Adrenal gland (tissue), 12 donors: ENCODE results near the gene TMEM236. TPM values are rescaled to one million over a fixed set of nuclear protein-coding genes. Genes with fewer than 3 reads are reported as not detected.

Source experiments
- DNase-seq, 7 donors: peaks; one replicate each; pipeline ENCODE4 v3.0.0-alpha.2; 2019 to 2020
- H3K27ac ChIP-seq, 5 donors: fragments of 200-600 bp; sonication (generic) in 4 of 5; 1 replicate in 3 of 5; 2 replicates in 2 of 5; pipeline versions ENCODE4 v1.5.1 to v1.8.0; 2016 to 2020; ENCODE audit warnings: mild to moderate bottlenecking in 1 of 5
- H3K27me3 ChIP-seq: fragments of 200-600 bp; 2 replicates; pipeline ENCODE4 v1.8.0; 2021
- H3K36me3 ChIP-seq, 2 donors: fragments of 200-600 bp; replicated peaks in 1 of 2; 1 replicate in 1 of 2; 2 replicates in 1 of 2; pipeline versions ENCODE4 v1.5.1 to v1.8.0; 2018 to 2022
- H3K4me1 ChIP-seq, 2 donors: fragments of 200-600 bp; replicated peaks in 1 of 2; 1 replicate in 1 of 2; 2 replicates in 1 of 2; pipeline versions ENCODE4 v1.5.1 to v1.8.0; 2018 to 2021
- H3K4me3 ChIP-seq, 4 donors: fragments of 200-600 bp; sonication (generic) in 3 of 4; one replicate each; pipeline ENCODE4 v1.5.1; 2016 to 2018
- H3K9me3 ChIP-seq, 3 donors: fragments of 200-600 bp; sonication (generic) in 1 of 3; replicated peaks in 1 of 3; 1 replicate in 2 of 3; 2 replicates in 1 of 3; pipeline versions ENCODE4 v1.5.1 to v1.8.0; 2016 to 2021
- POLR2A ChIP-seq, 2 donors: fragments of 450-650 bp; IDR thresholded peaks; one replicate each; pipeline ENCODE4 v1.6.1; 2017; ENCODE audit warnings: antibody characterized with exemption in 2 of 2, mild to moderate bottlenecking in 2 of 2, moderate library complexity in 1 of 2
- WGBS, 4 donors: extraction: QIAGEN DNeasy Blood & Tissue Kit in 2 of 4; methylation state at CpG; one replicate each; pipeline versions ENCODE4 v1.1.5 to v1.1.7; 2013 to 2017; 5-methylcytosine and 5-hydroxymethylcytosine counted together
- intact Hi-C, 2 donors: fragments of 100-400 bp; cut with DNase I; formaldehyde crosslinking; loops; one replicate each; pipeline versions ENCODE4 v1.14.1 to v1.15.0; 2022 to 2023
- microRNA counts, 2 donors: library from miRNA; unstranded; fragments of <30 nt; microRNA quantifications; one replicate each; lab custom pipeline; 2016
- microRNA-seq, 3 donors: library from miRNA; unstranded; fragments of <30 nt; microRNA quantifications; one replicate each; pipeline ENCODE4, GENCODE V29; 2017 to 2020
- polyA plus RNA-seq, 3 donors: library from polyadenylated mRNA; stranded (reverse); fragments of 200-250 nt in 2 of 3; fragments of 350-450 nt in 1 of 3; fragmentation: Illumina TruSeq in 1 of 3; extraction: RNeasy Lipid Tissue Mini Kit (QIAGEN cat#74804) in 1 of 3; gene quantifications; one replicate each; pipeline ENCODE4 v1.2.3, GENCODE V29; 2013 to 2014
- small RNA-seq, 2 donors: library from RNA; depleted of rRNA; stranded (forward); fragments of <200 nt; gene quantifications; one replicate each; pipeline ENCODE3, GENCODE V24; 2016
- total RNA-seq, 9 donors: library from RNA; depleted of rRNA in 4 of 9; stranded (reverse); fragments of >200 nt in 4 of 9; fragments of 120-200 nt in 1 of 9; fragmentation: NEBNext Ultra II Directional in 1 of 9; extraction: Animal tissue kit (Norgen Biotek cat#: 25700) in 1 of 9; gene quantifications; one replicate each; pipeline versions ENCODE4 v1.1.0 to v1.2.4, GENCODE V29; 2013 to 2023
- TF ChIP-seq, protein P1 (sequence below), 6 experiments: fragments of 450-650 bp in 4 of 6; fragments of 200-600 bp in 2 of 6; sonication (generic) in 1 of 6; IDR thresholded peaks; 1 replicate in 5 of 6; 2 replicates in 1 of 6; pipeline versions ENCODE4 v1.5.1 to v1.8.0; 2016 to 2021; ENCODE audit warnings: antibody characterized with exemption in 6 of 6, mild to moderate bottlenecking in 2 of 6, moderate library complexity in 1 of 6
- donor health status: healthy with polysubstance abuse.
- donor health status: Bipolar disorder and iron deficiency.
- donor health status: DM: yes; HTN: yes; CAD: no.
- donor health status: DM: no; HTN: no; CAD: no.
- donor health status: DM: no; HTN: no; CAD: no.
- donor health status: DM: yes; HTN: yes; CAD: no.

TMEM236 gene
- total and polyA plus RNA-seq, 12 donors = 0.24 to 2.8 (median 1.6) TPM

DNA sequence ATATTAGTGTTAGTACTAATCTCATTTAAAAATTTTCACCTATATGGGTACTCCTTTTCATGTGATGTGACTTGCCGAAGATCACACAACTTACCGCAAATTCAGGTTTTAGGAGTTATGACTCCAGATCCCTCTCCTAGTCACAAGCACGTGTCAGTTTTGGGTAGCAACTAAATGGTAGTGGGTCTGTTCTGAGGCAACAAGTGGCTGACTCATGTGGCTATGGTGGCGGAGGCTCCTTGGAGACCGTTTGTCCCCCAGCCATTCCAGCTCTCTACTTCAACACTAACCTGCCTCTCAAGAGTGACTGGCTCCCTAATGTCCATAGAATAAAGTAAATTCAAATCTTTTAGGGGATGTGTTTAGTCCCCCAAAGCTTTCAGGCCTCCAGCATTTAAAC lies 96.6 kb downstream of the TMEM236 start:
- Histone ChIP-seq H3K4me1 (peaks cover 0 to 16% of the 10 kb centered on the region in 2 donors), H3K27me3 (no peaks in the 10 kb centered on the region), H3K36me3 (peaks cover 0 to 4% of the 10 kb centered on the region in 2 donors), H3K4me3 (no peak overlapping the region), H3K9me3 (no peaks in the 10 kb centered on the region), H3K27ac (no peak overlapping the region)
- no peak for DNase-seq
- TF ChIP-seq, protein P1, sequence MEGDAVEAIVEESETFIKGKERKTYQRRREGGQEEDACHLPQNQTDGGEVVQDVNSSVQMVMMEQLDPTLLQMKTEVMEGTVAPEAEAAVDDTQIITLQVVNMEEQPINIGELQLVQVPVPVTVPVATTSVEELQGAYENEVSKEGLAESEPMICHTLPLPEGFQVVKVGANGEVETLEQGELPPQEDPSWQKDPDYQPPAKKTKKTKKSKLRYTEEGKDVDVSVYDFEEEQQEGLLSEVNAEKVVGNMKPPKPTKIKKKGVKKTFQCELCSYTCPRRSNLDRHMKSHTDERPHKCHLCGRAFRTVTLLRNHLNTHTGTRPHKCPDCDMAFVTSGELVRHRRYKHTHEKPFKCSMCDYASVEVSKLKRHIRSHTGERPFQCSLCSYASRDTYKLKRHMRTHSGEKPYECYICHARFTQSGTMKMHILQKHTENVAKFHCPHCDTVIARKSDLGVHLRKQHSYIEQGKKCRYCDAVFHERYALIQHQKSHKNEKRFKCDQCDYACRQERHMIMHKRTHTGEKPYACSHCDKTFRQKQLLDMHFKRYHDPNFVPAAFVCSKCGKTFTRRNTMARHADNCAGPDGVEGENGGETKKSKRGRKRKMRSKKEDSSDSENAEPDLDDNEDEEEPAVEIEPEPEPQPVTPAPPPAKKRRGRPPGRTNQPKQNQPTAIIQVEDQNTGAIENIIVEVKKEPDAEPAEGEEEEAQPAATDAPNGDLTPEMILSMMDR (IDR thresholded peaks at IDR 0.05) = no peak
- TF ChIP-seq POLR2A (IDR thresholded peaks at IDR 0.05) = no peak
- WGBS, 4 donors = 78 to 88% (median 83%) methylated on average over 5 of the region's 5 CpGs
- intact Hi-C loops = loop anchor here in 1 of 2 donors (10.0 kb wide), 2 partner anchors 366 to 816 kb away; no protein-coding TSS in a partner anchor

MicroRNA genes within 50 kb of the gene (microRNA counts, 767-probe panel; counts per million panel counts)
- 0 to 1,343 counts per million in 2 donors for microRNA hsa-miR-511 (lab: Ali Mortazavi, UCI)

Small RNA genes within 50 kb of the gene (microRNA-seq; reads per million reads assigned to microRNA genes)
- gene MIR511 = 29.0 to 50.5 (median 33.8) reads per million in 3 donors

Small RNA genes within 50 kb of the gene (small RNA-seq; reads per million reads assigned to genes)
- 5.2 to 5.4 reads per million in 2 donors for gene MIR511

Other genes starting within 250 kb of the TMEM236 start
- gene HACD1, start 134.8 kb upstream of the TMEM236 start, total RNA-seq = 10 to 100 TPM in 8 of 9 donors, 1 to 10 TPM in 1; 1.4 to 23.1 (median 17.0) TPM
- 10 to 100 TPM; 20.1 to 21.9 (median 21.6) TPM for gene HACD1, start 134.8 kb upstream of the TMEM236 start, polyA plus RNA-seq
- 10 to 100 TPM; 22.4 to 37.0 (median 27.7) TPM for gene STAM, start 108.0 kb upstream of the TMEM236 start, total RNA-seq
- gene STAM, start 108.0 kb upstream of the TMEM236 start, polyA plus RNA-seq = 10 to 100 TPM; 10.3 to 58.4 (median 13.3) TPM
- 100 to 1,000 TPM in 6 of 9 donors, 10 to 100 TPM in 3; 10.3 to 153 (median 117) TPM for gene MRC1, start 57.1 kb downstream of the TMEM236 start, total RNA-seq
- gene MRC1, start 57.1 kb downstream of the TMEM236 start, polyA plus RNA-seq = 10 to 100 TPM in 2 of 3 donors, 1 to 10 TPM in 1; 9.9 to 25.7 (median 14.8) TPM
- gene SLC39A12, start 199.7 kb downstream of the TMEM236 start, total RNA-seq = under 1 TPM in 4 of 9 donors, not detected in 5; 0.14 to 0.27 (median 0.17) TPM
- under 1 TPM in 2 of 3 donors, not detected in 1; 0.32 to 0.34 TPM for gene SLC39A12, start 199.7 kb downstream of the TMEM236 start, polyA plus RNA-seq